CD4-positive, alpha-beta memory T cell (primary cell): ENCODE measurements around the gene ZNF43. TPM values are rescaled to one million over a fixed set of nuclear protein-coding genes. Genes with fewer than 3 reads are reported as not detected.
"Not testable (repeated sequence)": the region's sequence is repeated elsewhere in the genome, so short reads cannot be mapped to it uniquely, and the experiment has no call there.

Source experiments
- CTCF ChIA-PET: fragments of 350-600 bp; sonication (Branson Sonifier 250); formaldehyde crosslinking; loops from one replicate; lab custom pipeline; 2021; ENCODE audit warnings: inconsistent platforms; ENCODE audit not compliant: partially characterized antibody; lab: Charles Lee
- POLR2A ChIA-PET: fragments of 350-600 bp; sonication (Branson Sonifier 250); formaldehyde crosslinking; loops from one replicate; lab custom pipeline; 2021; ENCODE audit not compliant: partially characterized antibody; lab: Charles Lee
- DNase-seq, 5 donors: peaks; one replicate each; pipeline versions ENCODE4 v3.0.0 to v3.0.0-alpha.2; 2020 to 2022; ENCODE audit warnings: mixed read lengths in 1 of 5
- H3K27ac ChIP-seq: one replicate; pipeline ENCODE4 v1.7.0; 2013; ENCODE audit warnings: low read depth, low read length
- H3K27me3 ChIP-seq: 2 replicates; pipeline ENCODE4 v1.7.0; 2013; ENCODE audit warnings: mild to moderate bottlenecking, low read length, moderate library complexity; ENCODE audit not compliant: insufficient read depth
- H3K36me3 ChIP-seq: 2 replicates; pipeline ENCODE4 v1.7.0; 2013; ENCODE audit warnings: mild to moderate bottlenecking, low read length, moderate library complexity; ENCODE audit not compliant: insufficient read depth
- H3K4me1 ChIP-seq: 2 replicates; pipeline ENCODE4 v1.7.0; 2013; ENCODE audit warnings: mild to moderate bottlenecking, low read length, moderate library complexity; ENCODE audit not compliant: insufficient read depth
- H3K4me3 ChIP-seq, 2 donors: one replicate each; pipeline ENCODE4 v1.7.0; 2013; ENCODE audit warnings: low read length in 2 of 2, mild to moderate bottlenecking in 1 of 2
- H3K9me3 ChIP-seq, 2 donors: one replicate each; pipeline ENCODE4 v1.7.0; 2013; ENCODE audit warnings: low read length in 2 of 2, control low read depth in 1 of 2; ENCODE audit not compliant: control insufficient read depth in 1 of 2
- H3K27ac Mint-ChIP-seq, 7 donors: one replicate each; pipeline ENCODE4 v1.8.0; 2020 to 2021; ENCODE audit warnings: mixed read lengths in 7 of 7, mild to moderate bottlenecking in 6 of 7, inconsistent platforms in 3 of 7, moderate library complexity in 3 of 7
- H3K27me3 Mint-ChIP-seq, 2 donors: one replicate each; pipeline ENCODE4 v1.8.0; 2020 to 2021; ENCODE audit warnings: mixed read lengths in 2 of 2
- H3K36me3 Mint-ChIP-seq, 2 donors: one replicate each; pipeline ENCODE4 v1.8.0; 2020 to 2021; ENCODE audit warnings: mixed read lengths in 2 of 2, inconsistent platforms in 1 of 2, mild to moderate bottlenecking in 1 of 2
- H3K4me1 Mint-ChIP-seq, 4 donors: one replicate each; pipeline ENCODE4 v1.8.0; 2020 to 2021; ENCODE audit warnings: mixed read lengths in 4 of 4, mild to moderate bottlenecking in 1 of 4
- H3K4me3 Mint-ChIP-seq, 8 donors: one replicate each; pipeline ENCODE4 v1.8.0; 2020 to 2021; ENCODE audit warnings: mixed read lengths in 8 of 8, mild to moderate bottlenecking in 7 of 8, moderate library complexity in 6 of 8, inconsistent platforms in 3 of 8
- H3K9me3 Mint-ChIP-seq, 8 donors: one replicate each; pipeline ENCODE4 v1.8.0; 2020 to 2021; ENCODE audit warnings: mixed read lengths in 8 of 8, mild to moderate bottlenecking in 5 of 8, inconsistent platforms in 3 of 8, moderate library complexity in 1 of 8
- intact Hi-C: fragments of 100-400 bp; cut with micrococcal nuclease; formaldehyde crosslinking; loops from one replicate; pipeline ENCODE4 v1.15.1; 2023
- polyA plus RNA-seq, 2 donors: library from polyadenylated mRNA; unstranded; fragments of 300-500 nt; fragmentation: Illumina TruSeq; gene quantifications; one replicate each; pipeline ENCODE4 v1.2.3, GENCODE V29; 2021
- total RNA-seq, 2 experiments: library from RNA; stranded (reverse); gene quantifications; one replicate each; pipeline ENCODE4 v1.2.3, GENCODE V29; 2021

ZNF43 gene
- total and polyA plus RNA-seq, 4 experiments from 2014 or later = 9.8 to 31.9 (median 20.5) TPM

- H3K4me3 ChIP-seq = not testable (repeated sequence)
Measured at GRCh38 chr19:21876608-21877007, 40.6 kb upstream of the ZNF43 start.

GRCh38 chr19:21856773-21857514 lies 21.0 kb upstream of the ZNF43 start:
- Histone ChIP-seq H3K9me3 (no peaks in the 10 kb centered on the region), H3K27me3 (no peaks in the 10 kb centered on the region), H3K36me3 (no peaks in the 10 kb centered on the region), H3K4me3 (no peak overlapping the region), H3K4me1 (peaks cover 4% of the 10 kb centered on the region), H3K27ac (no peak overlapping the region)
- no peak for DNase-seq
- no peaks in the 10 kb centered on the region for H3K36me3 Mint-ChIP-seq
- no peak overlapping the region for H3K27ac Mint-ChIP-seq
- peaks cover 0 to 2% of the 10 kb centered on the region in 2 donors for H3K27me3 Mint-ChIP-seq
- CTCF ChIA-PET = interaction anchor here (0.6 to 1.3 kb wide), 2 partner anchors 17 to 76 kb away, joined by 3 read pairs; no protein-coding TSS in a partner anchor
- H3K4me3 Mint-ChIP-seq = peak overlapping the region in 1 of 8 donors; percentile 25
- POLR2A ChIA-PET = no interaction called here
- peaks cover 0 to 3% (median 0%) of the 10 kb centered on the region in 8 donors for H3K9me3 Mint-ChIP-seq
- peaks cover 6 to 7% (median 7%) of the 10 kb centered on the region in 4 donors for H3K4me1 Mint-ChIP-seq
- intact Hi-C loops = loop anchor here (10.0 kb wide), 1 partner anchor 198 kb away; the partner anchor contains the start of gene ZNF257

More at GRCh38 chr19:21876608-21877007, 40.6 kb upstream of the ZNF43 start:
- H3K4me3 Mint-ChIP-seq, H3K4me1 Mint-ChIP-seq, CTCF ChIA-PET, H3K27me3 ChIP-seq, H3K27ac Mint-ChIP-seq, H3K9me3 Mint-ChIP-seq, H3K27ac ChIP-seq, H3K4me1 ChIP-seq, POLR2A ChIA-PET, H3K36me3 Mint-ChIP-seq, H3K36me3 ChIP-seq, H3K9me3 ChIP-seq, H3K27me3 Mint-ChIP-seq, DNase-seq, intact Hi-C loops: not testable (repeated sequence)

- Mint-ChIP-seq H3K4me1 (peaks cover 13 to 29% (median 20%) of the 10 kb centered on the region in 4 donors), H3K27me3 (peaks cover 0 to 1% of the 10 kb centered on the region in 2 donors), H3K36me3 (peaks cover 7 to 16% of the 10 kb centered on the region in 2 donors), H3K4me3 (peak overlapping the region; percentile 93 to 98 (median 94)), H3K27ac (peak overlapping the region; percentile 89 to 95 (median 94)), H3K9me3 (peaks cover 0 to 1% (median 0%) of the 10 kb centered on the region in 8 donors)
- Histone ChIP-seq H3K36me3 (no peaks in the 10 kb centered on the region), H3K4me1 (peaks cover 10% of the 10 kb centered on the region), H3K27ac (peak overlapping the region; percentile 83), H3K4me3 (peak overlapping the region; percentile 7 to 91), H3K9me3 (no peaks in the 10 kb centered on the region), H3K27me3 (no peaks in the 10 kb centered on the region)
- peak; percentile 87 to 93 (median 87) for DNase-seq
- ChIA-PET POLR2A (interaction anchor here (0.6 to 2.7 kb wide), 14 partner anchors 10 to 1685 kb away, joined by 3 to 85 read pairs (median 4); partner anchors contain the start of genes ZNF100, ZNF257, ZNF429 and ZNF43), CTCF (interaction anchor here (0.8 to 1.4 kb wide), 4 partner anchors 14 to 94 kb away, joined by 3 to 7 read pairs (median 4); partner anchors contain the start of gene ZNF100)
- intact Hi-C loops = loop anchor here (1.0 to 10.0 kb wide), 4 partner anchors 15 to 829 kb away; partner anchors contain the start of genes ZNF100, ZNF257, ZNF43 and ZNF430
Measured at GRCh38 chr19:21851596-21852345, 15.8 kb upstream of the ZNF43 start.

- no peak for DNase-seq
- no peaks in the 10 kb centered on the region for H3K27me3 ChIP-seq
- peak overlapping the region in 1 of 2 donors; percentile 11 for H3K4me3 ChIP-seq
- H3K4me1 ChIP-seq = peaks cover 10% of the 10 kb centered on the region
- intact Hi-C loops = loop anchor here (5.0 to 10.0 kb wide), 2 partner anchors 204 to 828 kb away; partner anchors contain the start of genes ZNF257 and ZNF430
- ChIA-PET POLR2A (interaction anchor here (0.6 to 2.7 kb wide), 5 partner anchors 15 to 1286 kb away, joined by 3 to 85 read pairs (median 6); partner anchors contain the start of genes ZNF257, ZNF43, ZNF431 and ZNF708), CTCF (interaction anchor here (1.2 to 1.4 kb wide), 2 partner anchors 13 to 83 kb away, joined by 4 to 7 read pairs; partner anchors contain the start of gene ZNF100)
- H3K36me3 Mint-ChIP-seq = peaks cover 7 to 26% of the 10 kb centered on the region in 2 donors
- no peaks in the 10 kb centered on the region for H3K9me3 Mint-ChIP-seq
- peaks cover 19 to 35% (median 25%) of the 10 kb centered on the region in 4 donors for H3K4me1 Mint-ChIP-seq
- no peak overlapping the region for H3K27ac ChIP-seq
- no peaks in the 10 kb centered on the region for H3K36me3 ChIP-seq
- H3K4me3 Mint-ChIP-seq = peak overlapping the region; percentile 37 to 95 (median 94)
- no peaks in the 10 kb centered on the region for H3K27me3 Mint-ChIP-seq
- no peaks in the 10 kb centered on the region for H3K9me3 ChIP-seq
- peak overlapping the region; percentile 29 to 92 (median 72) for H3K27ac Mint-ChIP-seq
Measured at GRCh38 chr19:21850656-21851255, 14.8 kb upstream of the ZNF43 start.

GRCh38 chr19:21848706-21849105 lies 12.7 kb upstream of the ZNF43 start:
- H3K4me1 Mint-ChIP-seq = peaks cover 19 to 35% (median 25%) of the 10 kb centered on the region in 4 donors
- H3K9me3 Mint-ChIP-seq = no peaks in the 10 kb centered on the region
- DNase-seq = no peak
- peaks cover 14 to 35% of the 10 kb centered on the region in 2 donors for H3K36me3 Mint-ChIP-seq
- H3K27me3 Mint-ChIP-seq = no peaks in the 10 kb centered on the region
- Histone ChIP-seq H3K4me3 (no peak overlapping the region), H3K9me3 (no peaks in the 10 kb centered on the region), H3K36me3 (no peaks in the 10 kb centered on the region), H3K4me1 (peaks cover 10% of the 10 kb centered on the region), H3K27ac (no peak overlapping the region), H3K27me3 (no peaks in the 10 kb centered on the region)
- no peak overlapping the region for H3K4me3 Mint-ChIP-seq
- POLR2A ChIA-PET = interaction anchor here (1.4 kb wide), 1 partner anchor 13 kb away, joined by 4 read pairs; the partner anchor contains the start of gene ZNF43
- CTCF ChIA-PET = no interaction called here
- intact Hi-C loops = no loop called here
- no peak overlapping the region for H3K27ac Mint-ChIP-seq

- H3K9me3 Mint-ChIP-seq = no peaks in the 10 kb centered on the region
- ChIA-PET POLR2A (no interaction called here), CTCF (no interaction called here)
- Histone ChIP-seq H3K4me3 (no peak overlapping the region), H3K27ac (no peak overlapping the region), H3K27me3 (no peaks in the 10 kb centered on the region), H3K36me3 (peaks cover 27% of the 10 kb centered on the region), H3K4me1 (no peaks in the 10 kb centered on the region), H3K9me3 (no peaks in the 10 kb centered on the region)
- DNase-seq = no peak
- no peaks in the 10 kb centered on the region for H3K27me3 Mint-ChIP-seq
- no peak overlapping the region for H3K4me3 Mint-ChIP-seq
- H3K27ac Mint-ChIP-seq = no peak overlapping the region
- H3K36me3 Mint-ChIP-seq = peaks cover 31 to 61% of the 10 kb centered on the region in 2 donors
- intact Hi-C loops = no loop called here
- peaks cover 4 to 7% (median 6%) of the 10 kb centered on the region in 4 donors for H3K4me1 Mint-ChIP-seq
Measured at GRCh38 chr19:21843081-21843480, 7.1 kb upstream of the ZNF43 start.
